ENCODE results near the gene KLRG1.

The KLRG1 gene

DNA sequence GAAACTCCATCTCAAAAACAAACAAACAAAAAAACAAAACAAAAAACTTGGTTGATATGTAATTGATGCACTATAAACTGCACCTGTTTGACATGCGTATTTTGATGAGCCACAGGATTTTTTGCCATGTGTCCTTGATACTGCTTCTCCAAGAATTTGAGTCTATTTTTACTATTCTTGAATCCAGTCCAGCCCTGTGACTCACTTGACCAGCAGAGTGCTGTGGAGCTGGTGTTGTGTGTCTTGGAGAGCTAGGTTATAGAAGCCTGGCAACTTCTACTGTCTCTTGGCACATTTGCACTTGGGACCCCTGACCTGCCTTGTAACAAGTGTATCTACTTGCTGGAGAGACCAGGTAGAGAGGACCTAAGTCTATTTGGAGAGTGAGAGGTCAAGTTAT lies 52.0 kb downstream of the KLRG1 start:
- DNase-seq (ENCODE audit: low spot score): no peak
- TF ChIP-seq CTCF (conservative IDR thresholded peaks at IDR 0.05; ENCODE audit: low read depth): no peak
- ChIA-PET CTCF (interaction anchor here (0.5 to 1.0 kb wide), 5 partner anchors 8 to 497 kb away, joined by 3 to 4 read pairs (median 4); no protein-coding TSS in a partner anchor), POLR2A (ENCODE audit: low non-redundant PET) (no interaction called here)
- H3K27ac ChIP-seq: no peak overlapping the region

- no peak for TF ChIP-seq CTCF (conservative IDR thresholded peaks at IDR 0.05; ENCODE audit: low read depth)
- H3K27ac ChIP-seq: no peak overlapping the region
- ChIA-PET CTCF (interaction anchor here (0.9 kb wide), 1 partner anchor 119 kb away, joined by 4 read pairs; no protein-coding TSS in a partner anchor), POLR2A (ENCODE audit: low non-redundant PET) (no interaction called here)
- no peak for DNase-seq (ENCODE audit: low spot score)
Measured at GRCh38 chr12:9043766-9044165, 54.4 kb downstream of the KLRG1 start.

DNA sequence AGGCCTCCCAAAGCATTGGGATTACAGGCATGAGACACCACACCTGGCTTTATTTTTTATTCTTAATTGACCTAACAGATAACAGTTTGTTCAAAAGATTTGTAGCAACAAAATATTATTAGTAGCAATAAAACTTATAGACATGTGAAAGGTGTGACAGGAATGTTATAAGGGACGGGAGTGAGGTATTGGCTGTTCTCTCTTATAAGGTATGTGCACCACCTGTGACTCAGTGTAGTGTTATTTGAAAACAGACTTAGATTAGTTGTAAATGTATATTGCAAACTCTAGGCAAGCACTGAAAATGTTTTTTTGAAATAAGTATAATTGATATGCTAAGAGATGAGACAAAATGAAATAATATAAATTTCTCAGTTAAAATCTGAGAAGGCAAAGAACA lies 57.8 kb downstream of the KLRG1 start:
- ChIA-PET CTCF (no interaction called here), POLR2A (ENCODE audit: low non-redundant PET) (no interaction called here)
- no peak overlapping the region for H3K27ac ChIP-seq
- DNase-seq (ENCODE audit: low spot score): peak; percentile 47
- no peak for TF ChIP-seq CTCF (conservative IDR thresholded peaks at IDR 0.05; ENCODE audit: low read depth)

- DNase-seq (ENCODE audit: low spot score): no peak
- no peak for TF ChIP-seq CTCF (conservative IDR thresholded peaks at IDR 0.05; ENCODE audit: low read depth)
- ChIA-PET POLR2A (ENCODE audit: low non-redundant PET) (no interaction called here), CTCF (interaction anchor here (0.6 to 2.2 kb wide), 13 partner anchors 8 to 519 kb away, joined by 3 to 15 read pairs (median 3); no protein-coding TSS in a partner anchor)
- H3K27ac ChIP-seq: no peak overlapping the region
Measured at GRCh38 chr12:9048930-9049329, 59.6 kb downstream of the KLRG1 start.

DNA sequence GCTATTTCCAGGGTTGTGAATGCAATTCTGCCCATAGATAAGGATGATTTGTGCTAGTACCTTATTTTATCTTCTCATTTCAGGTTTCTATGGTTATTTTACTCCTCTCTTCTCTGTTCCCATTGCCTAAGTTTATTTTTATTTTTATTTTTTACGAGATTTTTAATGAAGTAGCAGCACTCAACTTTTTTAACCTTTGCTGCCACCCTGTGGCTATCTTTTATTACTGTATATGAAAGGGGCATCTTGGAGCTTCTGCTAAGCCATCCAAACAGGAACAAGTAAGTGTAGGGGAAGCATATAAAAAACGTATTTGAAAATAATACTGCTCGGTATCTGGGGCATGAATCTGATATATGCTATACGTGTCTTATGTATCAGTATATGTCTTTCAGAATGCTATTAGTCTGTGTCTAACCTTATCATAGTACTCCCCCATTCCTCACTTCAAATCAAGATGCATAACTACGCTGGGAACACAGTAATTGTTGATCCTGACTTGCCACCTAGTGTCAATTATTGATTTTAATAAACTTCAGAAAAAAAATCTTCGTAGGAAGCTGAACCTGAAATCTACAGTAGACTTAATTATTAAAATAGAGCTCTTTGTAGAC lies 60.3 kb downstream of the KLRG1 start:
- H3K27ac ChIP-seq: no peak overlapping the region
- ChIA-PET CTCF (interaction anchor here (0.5 to 2.2 kb wide), 25 partner anchors 8 to 1212 kb away, joined by 3 to 15 read pairs (median 3); no protein-coding TSS in a partner anchor), POLR2A (ENCODE audit: low non-redundant PET) (no interaction called here)
- peak; percentile 29 for DNase-seq (ENCODE audit: low spot score)
- TF ChIP-seq CTCF (conservative IDR thresholded peaks at IDR 0.05; ENCODE audit: low read depth): peak; percentile 37; the same call in 1 of the 2 replicates

DNA sequence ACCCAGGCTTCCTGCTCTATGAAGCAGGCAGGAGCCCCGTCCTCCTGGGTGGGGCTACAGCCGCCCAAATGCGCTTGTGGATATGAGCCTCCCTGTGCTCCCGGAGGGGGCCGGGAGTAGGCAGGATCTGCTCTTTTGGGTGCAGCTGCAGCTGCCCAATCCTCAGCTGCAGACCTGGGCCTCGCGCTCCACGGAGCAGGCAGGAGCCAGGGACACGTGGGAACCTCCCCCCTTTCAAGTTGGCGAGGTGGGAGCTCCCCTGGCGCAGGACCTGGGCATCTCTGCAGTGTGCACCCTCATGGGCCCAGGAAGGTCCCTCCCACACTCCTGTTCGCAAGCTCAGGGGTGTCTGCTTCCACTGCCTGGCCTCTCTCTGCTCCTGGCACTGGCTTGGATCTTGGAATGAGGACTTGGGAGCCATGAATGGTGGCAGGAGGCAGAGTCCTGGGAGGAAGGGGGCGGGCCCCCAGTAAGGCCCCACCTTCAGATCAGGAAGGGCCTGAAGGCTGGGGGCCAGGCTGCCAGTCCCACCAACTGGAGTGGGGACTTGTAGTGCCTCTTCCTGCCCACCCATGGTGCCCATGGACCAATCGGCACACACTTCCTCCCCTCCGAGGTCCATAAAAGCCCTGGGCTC lies 61.3 kb downstream of the KLRG1 start:
- POLR2A ChIA-PET (ENCODE audit: low non-redundant PET): no interaction called here
- DNase-seq (ENCODE audit: low spot score): no peak

More for the DNA sequence above, 61.3 kb downstream of the KLRG1 start:
- CTCF ChIA-PET: interaction anchor here (0.6 to 2.2 kb wide), 8 partner anchors 9 to 506 kb away, joined by 3 to 15 read pairs (median 4); no protein-coding TSS in a partner anchor
- H3K27ac ChIP-seq: no peak overlapping the region
- no peak for TF ChIP-seq CTCF (conservative IDR thresholded peaks at IDR 0.05; ENCODE audit: low read depth)

Measured in RWPE1 (cell line).